Neural cell (in vitro differentiated cells): Measurements from ENCODE around the gene PKN1. TPM values are rescaled to one million over a fixed set of nuclear protein-coding genes. Genes with fewer than 3 reads are reported as not detected.

ENCODE experiments used
- H2AFZ ChIP-seq: fragments of 200-600, 300-800 bp; sonication (generic), shearing (Covaris generic); 2 replicates; pipeline ENCODE4 v1.6.0; 2014; ENCODE audit warnings: low read depth, mild to moderate bottlenecking, antibody characterized with exemption, low read length, moderate library complexity
- H3F3A ChIP-seq: fragments of 200-600 bp; shearing (Covaris generic); 2 replicates; pipeline ENCODE4 v1.6.1; 2016; ENCODE audit warnings: mild to moderate bottlenecking, moderate library complexity, mixed read lengths, antibody characterized with exemption, low read length; ENCODE audit not compliant: insufficient read depth, poor library complexity, severe bottlenecking
- H3K27ac ChIP-seq: fragments of 200-600, 300-800 bp; sonication (generic), shearing (Covaris generic); 2 replicates; pipeline ENCODE4 v1.5.1; 2014; ENCODE audit warnings: mild to moderate bottlenecking, low read length, moderate library complexity
- H3K27me3 ChIP-seq: fragments of 300-800, 200-600 bp; sonication (generic), shearing (Covaris generic); 2 replicates; pipeline ENCODE4 v1.6.0; 2014; ENCODE audit warnings: mild to moderate bottlenecking, low read depth, low read length, moderate library complexity; ENCODE audit not compliant: insufficient read depth
- H3K36me3 ChIP-seq: fragments of 300-800, 200-600 bp; sonication (generic), shearing (Covaris generic); 2 replicates; pipeline ENCODE4 v1.5.1; 2014; ENCODE audit warnings: mild to moderate bottlenecking, antibody characterized with exemption, low read length, moderate library complexity; ENCODE audit not compliant: insufficient read depth
- H3K4me2 ChIP-seq: fragments of 300-800, 200-600 bp; sonication (generic), shearing (Covaris generic); 2 replicates; pipeline ENCODE4 v1.6.0; 2014; ENCODE audit warnings: mild to moderate bottlenecking, low read length
- H3K4me3 ChIP-seq: fragments of 300-800, 200-600 bp; sonication (generic), shearing (Covaris generic); 2 replicates; pipeline ENCODE4 v1.5.1; 2014; ENCODE audit warnings: mild to moderate bottlenecking, low read length, moderate library complexity
- H3K79me2 ChIP-seq: fragments of 200-600 bp; shearing (Covaris generic); replicated peaks from 2 replicates; pipeline ENCODE4 v1.6.0; 2014; ENCODE audit warnings: mild to moderate bottlenecking, low read length, moderate library complexity; ENCODE audit not compliant: insufficient read depth
- H3K9ac ChIP-seq: fragments of 300-800, 200-600 bp; sonication (generic), shearing (Covaris generic); 2 replicates; pipeline ENCODE4 v1.6.1; 2016; ENCODE audit warnings: mild to moderate bottlenecking, low read length, mixed read lengths
- H3K9me2 ChIP-seq: fragments of 200-600 bp; shearing (Covaris generic); 2 replicates; pipeline ENCODE4 v1.6.1; 2016; ENCODE audit warnings: mild to moderate bottlenecking, low read length, mixed read lengths; ENCODE audit not compliant: insufficient read depth
- H3K9me3 ChIP-seq: fragments of 200-600, 300-800 bp; sonication (generic), shearing (Covaris generic); 2 replicates; pipeline ENCODE4 v1.6.1; 2016; ENCODE audit warnings: mild to moderate bottlenecking, mixed run types, low read length, moderate library complexity, mixed read lengths
- H4K20me1 ChIP-seq: fragments of 200-600 bp; shearing (Covaris generic); 2 replicates; pipeline ENCODE4 v1.6.1; 2016; ENCODE audit warnings: mild to moderate bottlenecking, mixed run types; ENCODE audit not compliant: insufficient read depth
- EP300 ChIP-seq: fragments of 450-650 bp; conservative IDR thresholded peaks from 2 replicates; pipeline ENCODE4 v1.6.1; 2014; ENCODE audit warnings: antibody characterized with exemption, mild to moderate bottlenecking, moderate library complexity; ENCODE audit not compliant: poor library complexity, severe bottlenecking
- EZH2 ChIP-seq: fragments of 200-600, 300-800 bp; shearing (Covaris generic), sonication (generic); IDR thresholded peaks from 2 replicates; pipeline ENCODE4 v1.6.1; 2014; ENCODE audit warnings: antibody characterized with exemption, low read length, borderline replicate concordance, mild to moderate bottlenecking; ENCODE audit not compliant: insufficient read depth, poor library complexity, severe bottlenecking
- MXI1 ChIP-seq: fragments of 450-650 bp; conservative IDR thresholded peaks from 2 replicates; pipeline ENCODE4 v1.6.1; 2014; ENCODE audit warnings: antibody characterized with exemption, mild to moderate bottlenecking; ENCODE audit not compliant: poor library complexity, severe bottlenecking
- POLR2AphosphoS5 ChIP-seq: IDR thresholded peaks from 2 replicates; pipeline ENCODE4 v1.6.1; 2012
- RAD21 ChIP-seq: fragments of 450-650 bp; conservative IDR thresholded peaks from 2 replicates; pipeline ENCODE4 v1.6.1; 2014; ENCODE audit warnings: antibody characterized with exemption, mild to moderate bottlenecking, moderate library complexity
- SMC3 ChIP-seq: fragments of 450-650 bp; conservative IDR thresholded peaks from 2 replicates; pipeline ENCODE4 v1.6.1; 2014; ENCODE audit warnings: antibody characterized with exemption, mild to moderate bottlenecking, moderate library complexity; ENCODE audit not compliant: poor library complexity
- TAF1 ChIP-seq: IDR thresholded peaks from 2 replicates; pipeline ENCODE4 v1.6.1; 2012; ENCODE audit warnings: low read depth
- polyA minus RNA-seq: library from RNA; depleted of rRNA, polyadenylated mRNA; stranded (reverse); fragments of >200 nt; gene quantifications from 2 replicates; pipeline ENCODE4 v1.2.3, GENCODE V29; 2014
- polyA plus RNA-seq: library from polyadenylated mRNA; depleted of rRNA; stranded (reverse); fragments of >200 nt; gene quantifications from 2 replicates; pipeline ENCODE4 v1.2.3, GENCODE V29; 2014
- TF ChIP-seq, protein P1 (sequence below): IDR thresholded peaks from 2 replicates; pipeline ENCODE4 v1.6.1; 2012; ENCODE audit warnings: borderline replicate concordance
- TF ChIP-seq, protein P2 (sequence below): fragments of 450-650 bp; IDR thresholded peaks from 2 replicates; pipeline ENCODE4 v1.5.1; 2014; ENCODE audit warnings: antibody characterized with exemption, mild to moderate bottlenecking, moderate library complexity; ENCODE audit not compliant: poor library complexity, severe bottlenecking

Gene PKN1
- polyA plus RNA-seq, result 64.4 and 84.4 TPM in 2 replicates
- 113 and 127 TPM in 2 replicates for polyA minus RNA-seq

DNA sequence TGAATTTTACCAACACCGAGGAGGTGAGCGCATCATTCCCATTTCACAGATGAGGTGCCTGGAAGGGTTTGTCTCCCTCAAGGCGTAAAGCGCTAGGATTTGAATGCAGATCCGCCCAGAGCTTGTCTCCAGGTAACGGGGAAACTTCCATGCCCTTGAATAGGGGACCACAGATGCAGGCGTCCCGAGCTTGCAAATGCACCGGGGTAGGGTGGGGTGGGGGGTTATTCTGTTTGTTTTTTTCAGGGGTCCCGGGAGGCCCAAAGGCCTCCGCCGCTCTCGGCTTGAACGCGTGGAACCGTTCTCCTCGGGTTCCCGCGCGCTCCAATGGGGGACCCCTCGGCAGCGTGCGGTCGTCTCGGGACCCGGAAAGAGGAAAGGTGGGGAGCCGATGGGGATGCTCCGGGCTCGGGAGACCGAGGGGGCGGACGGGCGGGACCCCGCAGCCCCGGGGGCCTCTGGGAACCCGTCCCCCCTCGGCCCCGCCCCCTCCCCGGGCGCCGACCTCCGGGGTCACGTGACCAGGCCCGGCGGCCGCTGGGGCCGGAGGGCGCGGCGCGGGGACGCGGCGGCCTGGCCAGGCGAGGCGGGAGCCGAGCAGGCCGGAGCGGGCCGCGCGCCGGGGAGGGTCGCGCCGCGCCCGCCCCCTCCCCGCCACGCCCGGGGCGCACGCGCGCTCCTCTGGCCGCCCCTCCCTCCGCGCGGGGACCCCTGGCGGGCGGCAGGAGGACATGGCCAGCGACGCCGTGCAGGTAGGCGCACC lies at the start of gene PKN1:
Gene PKN1, plus strand, starts transcription at position 516 of the 763 bp plus-strand sequence. Its CDS starts 216 bp downstream, at position 732.
- Histone ChIP-seq H3K9me2 (no peaks in the 10 kb centered on the region), H3K27me3 (no peaks in the 10 kb centered on the region), H3K27ac (peak within 1 kb of the TSS; percentile 57), H3K79me2 (peaks cover 8% of the 10 kb centered on the region), H4K20me1 (no peaks in the 10 kb centered on the region), H2AFZ (peak within 1 kb of the TSS; percentile 60), H3K4me3 (peak within 1 kb of the TSS; percentile 79), H3K36me3 (no peaks in the 10 kb centered on the region), H3F3A (no peaks in the 10 kb centered on the region), H3K9me3 (no peaks in the 10 kb centered on the region), H3K4me2 (peak within 1 kb of the TSS; percentile 78), H3K9ac (peak within 1 kb of the TSS; percentile 78)
- TF ChIP-seq EZH2, result no peak
- peak; percentile 52 for TF ChIP-seq MXI1

DNA sequence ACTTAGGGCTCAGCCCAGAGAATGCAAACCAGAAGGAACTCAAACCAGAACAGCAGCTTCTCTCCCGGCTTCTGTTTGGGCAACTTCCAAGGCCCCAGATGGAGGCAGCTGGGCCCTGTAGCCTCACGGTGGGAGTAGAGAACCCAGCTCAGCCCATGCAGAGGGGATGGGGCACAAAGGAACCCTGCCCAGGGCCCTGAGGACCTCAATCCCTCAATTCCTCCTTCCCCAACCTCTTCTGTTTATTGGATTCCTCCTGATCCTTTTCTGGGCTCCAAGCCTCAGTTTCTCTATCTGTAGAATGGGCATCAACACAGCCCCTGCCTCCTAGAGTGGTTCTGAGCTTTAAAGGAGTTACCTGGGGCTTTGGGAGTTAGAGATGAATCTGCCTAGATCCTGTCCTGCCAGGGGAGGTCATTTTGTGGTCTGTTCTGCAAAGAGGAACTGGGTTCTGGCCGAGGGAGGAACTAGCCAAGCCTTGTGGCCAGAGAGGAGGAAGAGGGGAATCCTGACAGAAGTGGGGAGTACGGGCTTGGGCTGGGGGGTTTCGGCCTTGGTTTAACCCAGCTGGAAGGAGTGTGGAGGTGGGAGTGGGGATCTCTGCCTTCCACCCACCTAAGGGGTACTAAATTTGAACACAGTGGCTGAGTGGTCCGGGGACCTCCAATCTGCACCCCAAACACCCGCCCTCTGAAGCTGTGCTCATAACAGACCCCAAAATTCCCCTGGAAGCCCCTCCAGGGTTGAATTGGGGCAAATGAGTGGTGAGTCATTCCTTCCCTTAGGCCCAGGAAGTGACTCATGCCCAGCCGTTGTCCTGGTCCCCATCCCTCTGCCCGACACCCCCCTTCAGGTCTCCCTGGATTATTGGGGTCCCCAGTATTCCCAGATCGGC lies 49.2 kb upstream of the PKN1 start:
- H3K27ac ChIP-seq, result no peak overlapping the region
- H3K36me3 ChIP-seq, result no peaks in the 10 kb centered on the region
- H3K4me3 ChIP-seq, result no peak overlapping the region
- H2AFZ ChIP-seq, result no peak overlapping the region
- TF ChIP-seq, protein P1, sequence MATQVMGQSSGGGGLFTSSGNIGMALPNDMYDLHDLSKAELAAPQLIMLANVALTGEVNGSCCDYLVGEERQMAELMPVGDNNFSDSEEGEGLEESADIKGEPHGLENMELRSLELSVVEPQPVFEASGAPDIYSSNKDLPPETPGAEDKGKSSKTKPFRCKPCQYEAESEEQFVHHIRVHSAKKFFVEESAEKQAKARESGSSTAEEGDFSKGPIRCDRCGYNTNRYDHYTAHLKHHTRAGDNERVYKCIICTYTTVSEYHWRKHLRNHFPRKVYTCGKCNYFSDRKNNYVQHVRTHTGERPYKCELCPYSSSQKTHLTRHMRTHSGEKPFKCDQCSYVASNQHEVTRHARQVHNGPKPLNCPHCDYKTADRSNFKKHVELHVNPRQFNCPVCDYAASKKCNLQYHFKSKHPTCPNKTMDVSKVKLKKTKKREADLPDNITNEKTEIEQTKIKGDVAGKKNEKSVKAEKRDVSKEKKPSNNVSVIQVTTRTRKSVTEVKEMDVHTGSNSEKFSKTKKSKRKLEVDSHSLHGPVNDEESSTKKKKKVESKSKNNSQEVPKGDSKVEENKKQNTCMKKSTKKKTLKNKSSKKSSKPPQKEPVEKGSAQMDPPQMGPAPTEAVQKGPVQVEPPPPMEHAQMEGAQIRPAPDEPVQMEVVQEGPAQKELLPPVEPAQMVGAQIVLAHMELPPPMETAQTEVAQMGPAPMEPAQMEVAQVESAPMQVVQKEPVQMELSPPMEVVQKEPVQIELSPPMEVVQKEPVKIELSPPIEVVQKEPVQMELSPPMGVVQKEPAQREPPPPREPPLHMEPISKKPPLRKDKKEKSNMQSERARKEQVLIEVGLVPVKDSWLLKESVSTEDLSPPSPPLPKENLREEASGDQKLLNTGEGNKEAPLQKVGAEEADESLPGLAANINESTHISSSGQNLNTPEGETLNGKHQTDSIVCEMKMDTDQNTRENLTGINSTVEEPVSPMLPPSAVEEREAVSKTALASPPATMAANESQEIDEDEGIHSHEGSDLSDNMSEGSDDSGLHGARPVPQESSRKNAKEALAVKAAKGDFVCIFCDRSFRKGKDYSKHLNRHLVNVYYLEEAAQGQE, result no peak
- TF ChIP-seq EZH2 (no peak), POLR2AphosphoS5 (no peak), SMC3 (no peak), EP300 (no peak), MXI1 (no peak), TAF1 (no peak), RAD21 (no peak)
- TF ChIP-seq, protein P2, sequence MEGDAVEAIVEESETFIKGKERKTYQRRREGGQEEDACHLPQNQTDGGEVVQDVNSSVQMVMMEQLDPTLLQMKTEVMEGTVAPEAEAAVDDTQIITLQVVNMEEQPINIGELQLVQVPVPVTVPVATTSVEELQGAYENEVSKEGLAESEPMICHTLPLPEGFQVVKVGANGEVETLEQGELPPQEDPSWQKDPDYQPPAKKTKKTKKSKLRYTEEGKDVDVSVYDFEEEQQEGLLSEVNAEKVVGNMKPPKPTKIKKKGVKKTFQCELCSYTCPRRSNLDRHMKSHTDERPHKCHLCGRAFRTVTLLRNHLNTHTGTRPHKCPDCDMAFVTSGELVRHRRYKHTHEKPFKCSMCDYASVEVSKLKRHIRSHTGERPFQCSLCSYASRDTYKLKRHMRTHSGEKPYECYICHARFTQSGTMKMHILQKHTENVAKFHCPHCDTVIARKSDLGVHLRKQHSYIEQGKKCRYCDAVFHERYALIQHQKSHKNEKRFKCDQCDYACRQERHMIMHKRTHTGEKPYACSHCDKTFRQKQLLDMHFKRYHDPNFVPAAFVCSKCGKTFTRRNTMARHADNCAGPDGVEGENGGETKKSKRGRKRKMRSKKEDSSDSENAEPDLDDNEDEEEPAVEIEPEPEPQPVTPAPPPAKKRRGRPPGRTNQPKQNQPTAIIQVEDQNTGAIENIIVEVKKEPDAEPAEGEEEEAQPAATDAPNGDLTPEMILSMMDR, result no peak
- H3K27me3 ChIP-seq, result no peaks in the 10 kb centered on the region
- H3K9ac ChIP-seq, result no peak overlapping the region
- no peaks in the 10 kb centered on the region for H3F3A ChIP-seq
- no peaks in the 10 kb centered on the region for H3K9me3 ChIP-seq
- no peaks in the 10 kb centered on the region for H4K20me1 ChIP-seq
- H3K4me2 ChIP-seq, result no peak overlapping the region
- no peaks in the 10 kb centered on the region for H3K9me2 ChIP-seq
- no peaks in the 10 kb centered on the region for H3K79me2 ChIP-seq
